GM18508 (cell line): Measurements from ENCODE around the gene TNN.

Experiments used
- ATAC-seq: cut with Tn5 transposase; IDR thresholded peaks from one replicate; pipeline ENCODE4 v1.9.1; 2021; ENCODE audit warnings: moderate number of reproducible peaks; ENCODE audit not compliant: insufficient read depth, unreplicated experiment

TNN gene

GRCh38 chr1:175137369-175137768 lies 69.7 kb downstream of the TNN start:
- ATAC-seq = no peak

- no peak for ATAC-seq
Observed at GRCh38 chr1:175138579-175138978, 70.9 kb downstream of the TNN start.

- no peak for ATAC-seq
Observed at GRCh38 chr1:175145899-175146528, 78.4 kb downstream of the TNN start.

GRCh38 chr1:175146529-175147213 lies 79.0 kb downstream of the TNN start:
- no peak for ATAC-seq

- no peak for ATAC-seq
Observed at GRCh38 chr1:175147569-175147968, 79.9 kb downstream of the TNN start.

GRCh38 chr1:175148068-175148467 lies 80.4 kb downstream of the TNN start:
- ATAC-seq = no peak

GRCh38 chr1:175150596-175151319 lies 83.1 kb downstream of the TNN start:
- no peak for ATAC-seq

- ATAC-seq = peak; percentile 59
Observed at GRCh38 chr1:175152006-175152652, 84.5 kb downstream of the TNN start.

GRCh38 chr1:175154629-175155472 lies 87.2 kb downstream of the TNN start:
- no peak for ATAC-seq

GRCh38 chr1:175155473-175155856 lies 87.8 kb downstream of the TNN start:
- no peak for ATAC-seq

GRCh38 chr1:175155936-175156335 lies 88.3 kb downstream of the TNN start:
- ATAC-seq = no peak

- no peak for ATAC-seq
Observed at GRCh38 chr1:175157200-175157599, 89.6 kb downstream of the TNN start.

GRCh38 chr1:175158170-175158591 lies 90.5 kb downstream of the TNN start:
- no peak for ATAC-seq

- no peak for ATAC-seq
Observed at GRCh38 chr1:175162955-175163354, 95.3 kb downstream of the TNN start.

GRCh38 chr1:175163702-175164101 lies 96.1 kb downstream of the TNN start:
- no peak for ATAC-seq

- ATAC-seq = no peak
Observed at GRCh38 chr1:175164751-175165150, 97.1 kb downstream of the TNN start.

- ATAC-seq = no peak
Observed at GRCh38 chr1:175166746-175167145, 99.1 kb downstream of the TNN start.

- no peak for ATAC-seq
Observed at GRCh38 chr1:175167861-175168260, 100.2 kb downstream of the TNN start.

GRCh38 chr1:175168782-175169181 lies 101.1 kb downstream of the TNN start:
- no peak for ATAC-seq
